GM19452 (cell line): ENCODE measurements around the gene DMAC2.
"Not testable (repeated sequence)": the region's sequence is repeated elsewhere in the genome, so short reads cannot be mapped to it uniquely, and the experiment has no call there.

Source experiments
- ATAC-seq: cut with Tn5 transposase; IDR thresholded peaks from one replicate; pipeline ENCODE4 v1.9.1; 2021; ENCODE audit not compliant: unreplicated experiment

Gene DMAC2

DNA sequence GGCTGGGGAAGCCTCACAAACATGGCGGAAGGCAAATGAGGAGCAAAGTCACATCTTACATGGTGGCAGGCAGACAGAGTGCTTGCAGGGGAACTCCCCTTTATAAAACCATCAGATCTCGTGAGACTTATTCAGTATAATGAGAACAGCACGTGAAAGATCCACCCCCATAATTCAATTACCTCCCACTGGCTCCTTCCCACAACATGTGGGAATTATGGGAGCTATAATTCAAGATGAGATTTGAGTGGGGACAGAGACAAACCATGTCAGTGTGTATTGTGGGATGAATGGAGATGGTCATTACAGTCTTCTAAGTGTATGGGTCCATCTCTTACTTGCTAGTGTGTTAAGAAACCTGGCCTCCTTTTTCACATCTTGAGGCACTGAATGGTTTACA lies 37.7 kb downstream of the DMAC2 start:
- no peak for ATAC-seq

DNA sequence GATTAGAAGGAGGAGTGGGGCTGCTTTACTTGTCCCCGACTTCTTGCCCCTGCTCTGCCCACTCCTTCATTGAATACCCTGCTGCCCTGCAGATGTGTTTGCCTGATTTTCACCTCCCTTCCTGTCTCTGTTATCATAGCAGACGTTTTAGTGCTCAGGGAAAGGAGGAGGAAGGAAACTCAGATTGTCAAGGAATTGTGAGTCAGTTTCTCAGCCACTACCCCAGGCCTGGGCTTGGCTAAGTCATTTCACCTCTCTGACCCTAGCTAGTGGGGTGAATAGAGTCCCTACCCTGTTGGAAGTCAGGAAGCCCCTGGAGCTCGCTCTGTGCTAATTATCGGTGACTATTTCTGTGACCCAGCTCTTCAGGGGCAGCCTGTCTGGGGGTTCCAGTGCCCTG lies 38.2 kb downstream of the DMAC2 start:
- ATAC-seq: no peak

DNA sequence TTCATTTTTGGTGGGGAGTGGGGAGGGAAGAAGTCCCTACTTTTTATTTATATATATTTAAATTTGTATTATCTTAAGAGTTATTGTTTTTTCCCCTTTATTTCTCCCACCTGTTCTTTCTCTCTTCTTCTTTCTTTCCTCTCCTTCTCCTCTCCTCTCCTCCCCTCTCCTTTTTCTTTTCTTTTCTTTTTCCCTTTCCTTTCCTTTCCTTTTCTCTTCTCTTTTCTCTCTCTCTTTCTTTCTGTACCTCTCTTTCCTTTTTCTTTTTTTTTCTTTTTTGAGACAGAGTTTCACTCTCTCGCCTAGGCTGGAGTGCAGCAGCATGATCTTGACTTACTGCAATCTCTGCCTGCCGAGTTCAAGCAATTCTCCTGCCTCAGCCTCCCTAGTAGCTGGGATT lies 40.2 kb downstream of the DMAC2 start:
- ATAC-seq: no peak

DNA sequence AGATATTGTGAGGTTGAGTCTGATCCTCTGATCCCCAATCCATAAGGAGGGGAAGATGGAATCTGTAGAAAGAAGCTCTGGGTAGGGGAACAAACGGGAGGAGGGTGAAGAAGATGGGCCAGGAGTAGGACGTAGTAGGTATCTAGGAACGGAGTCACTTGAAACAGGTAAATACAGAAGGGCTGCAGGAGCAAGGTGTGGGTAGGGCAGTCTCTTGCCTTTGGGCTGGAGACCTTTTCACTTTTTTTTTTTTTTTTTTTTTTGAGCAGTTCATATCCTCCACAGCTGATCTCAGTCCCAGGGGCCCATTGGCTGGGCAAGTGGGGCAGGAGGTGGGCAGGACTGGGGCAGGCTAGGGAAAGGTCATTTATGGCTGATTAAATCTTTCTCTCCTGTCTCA lies 40.6 kb downstream of the DMAC2 start:
- no peak for ATAC-seq

DNA sequence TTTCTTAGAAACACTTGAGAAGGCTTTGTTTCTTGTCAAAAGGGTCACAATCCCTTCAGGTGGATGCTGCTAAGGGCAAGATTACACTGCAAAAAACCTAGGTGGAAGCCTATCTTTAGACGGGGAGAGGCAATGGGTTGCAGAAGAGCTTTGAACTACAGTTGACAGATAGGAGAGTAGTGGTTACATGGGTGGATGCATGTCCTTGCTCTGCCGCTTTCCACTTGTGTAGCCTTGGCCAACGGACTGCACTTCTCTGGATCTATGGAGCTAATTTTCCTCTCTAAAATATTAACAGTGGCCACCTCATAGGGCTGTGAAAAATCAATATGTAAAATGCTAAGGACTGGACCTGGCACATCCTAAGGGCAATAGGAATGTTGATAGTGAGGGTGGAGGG lies 41.1 kb downstream of the DMAC2 start:
- ATAC-seq: no peak

DNA sequence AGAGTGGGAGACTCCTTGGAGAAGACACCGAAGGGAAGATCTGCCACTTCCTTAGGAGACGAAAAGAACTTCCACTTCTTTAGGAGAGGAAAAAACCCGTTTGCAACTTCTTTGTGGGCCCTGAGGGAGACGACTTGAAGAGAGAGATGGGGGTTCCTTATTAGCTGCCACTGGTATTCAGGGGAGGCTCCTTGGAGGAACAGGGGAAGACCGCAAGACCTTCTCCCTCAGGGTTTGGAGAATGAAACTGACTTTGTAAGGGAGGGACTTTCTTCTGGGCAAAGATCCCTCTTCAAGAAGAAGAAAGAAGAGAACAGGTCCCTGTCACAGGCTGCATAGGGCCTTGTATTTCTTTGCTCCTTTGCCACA lies 41.7 kb downstream of the DMAC2 start:
- ATAC-seq: no peak

DNA sequence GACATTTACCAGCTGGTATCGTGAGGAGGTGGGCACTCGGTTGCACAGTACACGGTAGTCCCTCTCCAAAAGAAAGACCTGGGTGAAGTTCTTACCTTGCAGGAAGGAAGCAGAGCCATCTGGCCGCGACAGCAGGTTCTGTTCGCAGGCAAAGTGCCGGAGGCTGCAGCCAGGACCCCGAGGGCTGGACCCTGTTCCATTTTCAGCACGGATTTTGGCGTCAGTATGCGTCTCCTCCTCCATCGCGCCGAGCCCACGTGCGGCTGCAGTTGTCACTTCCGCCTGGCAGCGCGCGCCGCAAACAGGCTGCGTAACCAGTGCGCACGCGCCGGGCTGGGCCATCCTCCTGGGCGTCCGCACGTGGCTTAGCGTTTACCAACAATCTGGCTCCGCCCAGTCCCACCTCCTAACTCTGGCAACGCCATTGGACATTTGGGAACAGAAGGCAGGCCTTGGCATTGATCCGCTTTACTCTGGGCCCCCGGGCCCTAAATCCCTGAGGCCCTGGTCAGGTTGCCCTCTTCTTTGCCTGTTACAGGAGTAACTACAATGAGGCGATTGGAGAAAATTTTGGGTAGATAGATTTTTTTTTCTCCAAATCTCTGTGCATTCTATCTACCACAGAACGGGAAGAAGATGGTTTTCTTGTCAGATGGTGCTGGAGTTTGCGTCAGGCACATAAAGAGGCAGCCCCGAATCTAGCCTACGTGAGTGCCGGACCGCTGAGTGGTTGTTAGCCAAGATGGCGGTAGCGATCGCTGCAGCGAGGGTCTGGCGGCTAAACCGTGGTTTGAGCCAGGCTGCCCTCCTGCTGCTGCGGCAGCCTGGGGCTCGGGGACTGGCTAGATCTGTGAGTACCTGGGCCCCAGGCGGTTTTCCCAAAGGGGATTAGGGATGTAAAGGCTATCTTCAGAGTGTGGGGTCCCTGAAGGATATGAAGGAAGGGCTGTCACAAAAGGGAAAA lies 42.3 kb downstream of the DMAC2 start, which contains the start of the genes BCKDHA and EXOSC5:
Gene BCKDHA (plus strand): TSS at position 733 of the 964 bp plus-strand sequence. CDS start 10 bp downstream, at position 743.
Gene EXOSC5 (minus strand): TSS at position 274 of the 964 bp plus-strand sequence. CDS start 31 bp downstream, at position 243.
- peak; percentile 91 for ATAC-seq

DNA sequence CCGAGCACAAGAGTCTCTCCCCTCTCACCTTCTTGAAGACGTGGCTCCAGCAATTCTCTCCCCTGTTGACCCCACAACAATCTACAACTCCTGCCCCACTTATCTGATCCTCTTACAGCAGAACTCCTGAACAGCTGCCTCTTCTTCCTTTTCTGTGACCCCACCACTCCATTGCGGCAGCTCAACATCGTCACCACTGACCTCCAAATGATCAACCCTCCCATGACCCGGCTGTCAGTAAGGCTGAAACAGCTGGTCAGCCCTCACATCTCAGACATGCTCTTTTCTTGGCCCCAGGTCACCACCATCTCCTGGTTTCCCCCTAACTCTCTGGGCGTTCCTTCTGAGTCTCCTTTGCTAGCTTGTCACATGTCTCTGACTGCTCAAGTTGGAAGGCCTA lies 44.4 kb downstream of the DMAC2 start:
- ATAC-seq: no peak

DNA sequence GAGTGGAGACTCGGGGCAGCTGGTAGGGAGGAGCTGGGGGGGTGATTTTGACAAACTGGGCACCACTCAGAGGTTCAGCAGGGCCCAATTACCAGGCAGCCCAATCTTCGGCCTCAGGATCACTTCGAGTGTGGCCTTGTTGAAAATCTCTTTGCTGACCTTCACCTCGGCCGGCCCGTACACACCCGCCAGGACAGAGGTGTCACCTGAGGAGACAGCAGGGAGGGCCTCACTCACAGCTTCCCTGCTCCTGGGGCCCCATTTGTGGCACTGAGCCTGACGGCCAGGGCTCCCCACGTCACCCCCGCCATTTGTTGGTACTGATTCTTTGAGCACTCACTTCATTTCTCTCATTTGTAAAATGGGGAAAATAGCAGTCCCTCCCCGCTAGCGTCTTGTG lies 46.9 kb downstream of the DMAC2 start:
- no peak for ATAC-seq

DNA sequence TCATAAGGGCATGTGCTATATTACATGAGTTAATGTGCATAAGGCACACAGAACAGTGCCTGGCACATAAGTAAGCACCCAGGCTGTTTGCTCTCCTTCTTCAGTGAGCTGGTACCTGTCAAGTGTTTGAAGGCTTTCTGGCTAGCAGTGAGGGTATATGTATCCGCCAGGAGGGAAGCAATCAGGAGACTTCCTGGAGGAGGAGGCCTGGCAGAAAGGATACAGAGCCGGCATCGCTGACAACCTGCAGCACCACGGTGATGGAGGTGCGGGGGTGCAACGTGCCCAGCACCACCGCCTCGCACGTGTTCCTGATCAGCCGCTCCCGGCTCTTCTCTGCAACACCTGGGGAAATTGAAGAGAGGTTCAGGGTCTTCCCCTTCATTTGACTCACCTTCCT lies 48.1 kb downstream of the DMAC2 start:
- ATAC-seq: no peak

DNA sequence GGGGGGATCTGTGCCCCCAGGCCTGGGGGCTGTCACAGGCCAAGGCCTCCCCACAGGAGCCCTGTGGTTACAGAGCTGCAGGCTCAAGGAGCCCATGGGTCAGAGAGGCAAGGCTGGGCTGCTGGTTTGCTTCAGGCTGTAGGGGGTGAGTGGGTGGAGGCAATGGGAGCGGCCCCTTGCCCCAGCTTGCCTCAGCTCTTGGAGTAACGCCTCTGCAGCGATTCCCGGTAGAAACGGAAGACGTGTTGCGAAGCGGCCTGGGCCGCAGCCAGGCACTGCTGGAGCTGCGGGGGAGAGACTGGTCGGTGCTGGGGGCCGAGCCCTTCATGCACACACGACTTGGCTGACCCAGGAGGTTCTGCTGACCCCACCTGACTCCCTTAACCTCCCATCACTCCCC lies 53.3 kb downstream of the DMAC2 start:
- no peak for ATAC-seq

DNA sequence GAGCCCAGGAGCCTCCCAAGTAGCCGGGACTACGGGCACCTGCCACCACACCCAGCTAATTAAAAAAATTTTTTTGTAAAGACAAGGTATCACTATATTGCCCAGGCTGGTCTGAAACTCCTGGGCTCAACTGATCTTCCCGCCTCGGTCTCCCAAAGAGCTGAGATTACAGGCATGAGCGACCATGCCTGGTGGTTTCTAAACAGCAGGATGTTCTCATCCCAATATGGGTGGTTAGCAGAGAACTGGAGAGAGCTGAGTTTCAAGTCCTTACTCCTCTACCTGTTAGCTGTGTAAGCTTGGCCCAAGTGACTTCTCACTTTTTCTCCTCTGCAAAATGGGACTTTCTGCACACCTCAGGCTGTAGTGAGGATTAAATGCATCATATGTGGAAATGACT lies 55.4 kb downstream of the DMAC2 start:
- ATAC-seq: no peak

DNA sequence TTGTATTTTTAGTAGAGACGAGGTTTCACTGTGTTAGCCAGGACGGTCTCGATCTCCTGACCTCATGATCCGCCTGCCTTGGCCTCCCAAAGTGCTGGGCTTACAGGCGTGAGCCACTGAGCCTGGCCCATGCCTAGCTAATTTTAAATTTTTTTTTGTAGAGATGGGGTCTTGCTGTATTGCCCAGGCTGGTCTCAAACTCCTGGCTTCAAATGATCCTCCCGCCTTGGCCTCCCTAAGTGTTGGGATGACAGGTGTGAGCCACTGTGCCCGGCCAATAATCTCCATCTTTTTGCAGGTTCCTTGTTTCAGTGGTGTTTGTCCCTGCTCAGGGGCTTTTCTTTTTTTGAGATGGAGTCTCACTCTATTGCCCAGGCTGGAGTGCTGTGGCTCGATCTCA lies 58.2 kb downstream of the DMAC2 start:
- not testable (repeated sequence) for ATAC-seq
